H1 (cell line): ENCODE results near the gene ZBTB46. TPM values are rescaled to one million over a fixed set of nuclear protein-coding genes. Genes with fewer than 3 reads are reported as not detected.

Experiments
- CTCF ChIA-PET: fragments of 300-600 bp; sonication (Branson Sonifier 250); formaldehyde crosslinking; loops from one replicate; lab custom pipeline; 2021; ENCODE audit not compliant: partially characterized antibody; lab: Charles Lee
- POLR2A ChIA-PET: fragments of 300-600 bp; sonication (Branson Sonifier 250); formaldehyde crosslinking; loops from one replicate; lab custom pipeline; 2021; ENCODE audit warnings: inconsistent platforms; ENCODE audit not compliant: partially characterized antibody; lab: Charles Lee
- DNase-seq, 2 experiments: peaks; one replicate each; pipeline versions ENCODE4 v3.0.0 to v3.0.0-alpha.2; 2010 to 2022; ENCODE audit warnings: low spot score in 2 of 2, low read depth in 1 of 2, mixed read lengths in 1 of 2
- FAIRE-seq: peaks from 2 replicates; lab custom pipeline; 2011; peaks lifted over from hg19 to GRCh38; lab: Jason Lieb, UNC
- H2AFZ ChIP-seq: 2 replicates; pipeline ENCODE4 v1.8.1; 2012; ENCODE audit warnings: low read length, inconsistent platforms
- H2AK5ac ChIP-seq: 2 replicates; pipeline ENCODE4 v1.6.1; 2013; ENCODE audit warnings: low read depth, low read length
- H2BK120ac ChIP-seq: replicated peaks from 2 replicates; pipeline ENCODE3; 2013; ENCODE audit warnings: low read depth, low read length, inconsistent platforms
- H2BK12ac ChIP-seq: 2 replicates; pipeline ENCODE4 v1.6.1; 2013; ENCODE audit warnings: low read depth, low read length
- H2BK15ac ChIP-seq: 2 replicates; pipeline ENCODE4 v1.6.1; 2013; ENCODE audit warnings: low read length
- H2BK20ac ChIP-seq: 2 replicates; pipeline ENCODE4 v1.6.1; 2013; ENCODE audit warnings: low read length
- H2BK5ac ChIP-seq: 2 replicates; pipeline ENCODE4 v1.6.1; 2013; ENCODE audit warnings: low read depth, low read length
- H3K14ac ChIP-seq: 2 replicates; pipeline ENCODE4 v1.6.1; 2013; ENCODE audit warnings: inconsistent platforms; ENCODE audit not compliant: insufficient read length
- H3K18ac ChIP-seq: 2 replicates; pipeline ENCODE4 v1.6.1; 2013; ENCODE audit warnings: low read length; ENCODE audit errors: extremely low read depth
- H3K23ac ChIP-seq: 2 replicates; pipeline ENCODE4 v1.6.1; 2013; ENCODE audit warnings: inconsistent platforms; ENCODE audit not compliant: insufficient read length
- H3K23me2 ChIP-seq: 2 replicates; pipeline ENCODE4 v1.6.1; 2013; ENCODE audit warnings: low read depth, low read length
- H3K27ac ChIP-seq: 2 replicates; pipeline ENCODE4 v1.6.1; 2011; ENCODE audit warnings: low read depth, low read length, inconsistent platforms
- H3K27me3 ChIP-seq, 4 experiments: replicated peaks in 1 of 4; 1 replicate in 1 of 4; 2 replicates in 3 of 4; pipeline versions ENCODE4 v1.6.1 to v1.8.1; 2011 to 2013; ENCODE audit warnings: low read length in 3 of 4, mild to moderate bottlenecking in 3 of 4, inconsistent platforms in 2 of 4, mixed read lengths in 2 of 4, moderate library complexity in 1 of 4; ENCODE audit not compliant: control insufficient read depth in 3 of 4, insufficient read depth in 3 of 4; ENCODE audit errors: extremely low read depth in 1 of 4
- H3K36me3 ChIP-seq, 4 experiments: 2 replicates each; pipeline versions ENCODE4 v1.6.1 to v1.8.1; 2011 to 2013; ENCODE audit warnings: mild to moderate bottlenecking in 4 of 4, low read length in 3 of 4, moderate library complexity in 2 of 4, control low read depth in 1 of 4, inconsistent platforms in 1 of 4; ENCODE audit not compliant: insufficient read depth in 4 of 4, control insufficient read depth in 2 of 4
- H3K4ac ChIP-seq: replicated peaks from 2 replicates; pipeline ENCODE3; 2013; ENCODE audit warnings: low read length, low read depth, mixed read lengths, inconsistent platforms; ENCODE audit not compliant: insufficient read length
- H3K4me1 ChIP-seq, 4 experiments: replicated peaks in 1 of 4; 1 replicate in 1 of 4; 2 replicates in 3 of 4; pipeline versions ENCODE4 v1.6.1 to v1.8.1; 2011 to 2013; ENCODE audit warnings: low read length in 3 of 4, inconsistent platforms in 2 of 4, mixed read lengths in 1 of 4; ENCODE audit not compliant: insufficient read depth in 4 of 4, control insufficient read depth in 3 of 4
- H3K4me2 ChIP-seq, 2 experiments: 2 replicates each; pipeline versions ENCODE4 v1.6.1 to v1.8.1; 2011 to 2013; ENCODE audit warnings: low read depth in 2 of 2, low read length in 2 of 2, control low read depth in 1 of 2, inconsistent platforms in 1 of 2, mild to moderate bottlenecking in 1 of 2; ENCODE audit not compliant: insufficient read depth in 1 of 2
- H3K4me3 ChIP-seq, 4 experiments: fragments of 200-600, 300-600 bp in 1 of 4; sonication (generic), shearing (Covaris generic), sonication (Bioruptor Twin) in 1 of 4; 2 replicates each; pipeline versions ENCODE4 v1.5.1 to v1.8.1; 2011 to 2016; ENCODE audit warnings: low read length in 4 of 4, low read depth in 3 of 4, control low read depth in 2 of 4, inconsistent platforms in 2 of 4, mild to moderate bottlenecking in 2 of 4, mixed read lengths in 1 of 4, moderate library complexity in 1 of 4; ENCODE audit not compliant: insufficient read depth in 2 of 4; ENCODE audit errors: extremely low read depth in 1 of 4
- H3K56ac ChIP-seq: replicated peaks from 2 replicates; pipeline ENCODE3; 2013; ENCODE audit warnings: low read depth, mild to moderate bottlenecking, mixed read lengths, low read length, inconsistent platforms; ENCODE audit not compliant: insufficient read length
- H3K79me1 ChIP-seq: 2 replicates; pipeline ENCODE4 v1.6.1; 2013; ENCODE audit warnings: low read depth, low read length, control low read depth
- H3K79me2 ChIP-seq, 2 experiments: 2 replicates each; pipeline versions ENCODE4 v1.6.1 to v1.8.1; 2012 to 2013; ENCODE audit warnings: low read length in 2 of 2, mild to moderate bottlenecking in 2 of 2, inconsistent platforms in 1 of 2; ENCODE audit not compliant: insufficient read depth in 2 of 2, control insufficient read depth in 1 of 2
- H3K9ac ChIP-seq, 4 experiments: replicated peaks in 1 of 4; 1 replicate in 1 of 4; 2 replicates in 3 of 4; pipeline versions ENCODE4 v1.6.1 to v1.8.1; 2011 to 2013; ENCODE audit warnings: low read depth in 3 of 4, low read length in 3 of 4, control low read depth in 2 of 4, mild to moderate bottlenecking in 2 of 4, moderate library complexity in 2 of 4, inconsistent platforms in 1 of 4; ENCODE audit errors: extremely low read depth in 1 of 4
- H3K9me3 ChIP-seq, 2 experiments: 2 replicates each; pipeline versions ENCODE4 v1.6.1 to v1.8.1; 2012 to 2013; ENCODE audit warnings: mild to moderate bottlenecking in 2 of 2, moderate library complexity in 2 of 2, control low read depth in 1 of 2, inconsistent platforms in 1 of 2, low read depth in 1 of 2, low read length in 1 of 2, mixed read lengths in 1 of 2; ENCODE audit not compliant: insufficient read depth in 2 of 2
- H4K20me1 ChIP-seq, 2 experiments: replicated peaks in 1 of 2; 2 replicates each; pipeline versions ENCODE3 to v1.8.1; 2011 to 2013; ENCODE audit warnings: inconsistent platforms in 2 of 2, low read length in 2 of 2, mild to moderate bottlenecking in 1 of 2; ENCODE audit not compliant: insufficient read depth in 2 of 2, control insufficient read depth in 1 of 2
- H4K5ac ChIP-seq: 2 replicates; pipeline ENCODE4 v1.6.1; 2013; ENCODE audit warnings: low read length, low read depth, mixed read lengths, inconsistent platforms; ENCODE audit not compliant: insufficient read length
- H4K8ac ChIP-seq: 2 replicates; pipeline ENCODE4 v1.8.0; 2013; ENCODE audit warnings: mild to moderate bottlenecking, moderate library complexity, low read length, inconsistent platforms; ENCODE audit not compliant: insufficient read depth; ENCODE audit errors: extremely low read depth
- H4K91ac ChIP-seq: replicated peaks from 2 replicates; pipeline ENCODE3; 2013; ENCODE audit warnings: low read length, mixed read lengths, inconsistent platforms; ENCODE audit not compliant: insufficient read length
- CHD2 ChIP-seq: IDR thresholded peaks from 2 replicates; pipeline ENCODE4 v1.6.1; 2012; ENCODE audit warnings: low read length, improper control_type of control experiment
- E2F6 ChIP-seq: IDR thresholded peaks from 2 replicates; pipeline ENCODE4 v1.6.1; 2012; ENCODE audit warnings: inconsistent platforms
- EZH2 ChIP-seq: fragments of 200-600 bp; sonication (generic); IDR thresholded peaks from 2 replicates; pipeline ENCODE4 v1.7.1; 2012; ENCODE audit warnings: low read depth, mild to moderate bottlenecking, moderate library complexity, low read length, inconsistent platforms; ENCODE audit not compliant: severe bottlenecking
- HDAC2 ChIP-seq, 2 experiments: fragments of 300-600 bp in 1 of 2; sonication (generic) in 1 of 2; IDR thresholded peaks; 2 replicates each; pipeline ENCODE4 v1.6.1; 2011 to 2012; ENCODE audit warnings: low read depth in 2 of 2, low read length in 2 of 2, mild to moderate bottlenecking in 2 of 2, moderate library complexity in 2 of 2, borderline replicate concordance in 1 of 2, inconsistent platforms in 1 of 2
- NANOG ChIP-seq: IDR thresholded peaks from 2 replicates; pipeline ENCODE4 v1.6.1; 2011; ENCODE audit warnings: low read length, low read depth, mild to moderate bottlenecking, inconsistent platforms; ENCODE audit not compliant: insufficient read depth, poor library complexity, severe bottlenecking
- PHF8 ChIP-seq: fragments of 200-600 bp; sonication (generic); conservative IDR thresholded peaks from 2 replicates; pipeline ENCODE4 v1.7.1; 2012; ENCODE audit warnings: low read depth, mild to moderate bottlenecking, inconsistent platforms, low read length, moderate library complexity
- RAD21 ChIP-seq, 2 experiments: IDR thresholded peaks in 1 of 2; conservative IDR thresholded peaks in 1 of 2; 2 replicates each; pipeline ENCODE4 v1.6.1; 2011; ENCODE audit warnings: low read depth in 2 of 2, low read length in 2 of 2, improper control_type of control experiment in 1 of 2, inconsistent platforms in 1 of 2, mild to moderate bottlenecking in 1 of 2, moderate library complexity in 1 of 2
- SIX5 ChIP-seq: IDR thresholded peaks from 2 replicates; pipeline ENCODE4 v1.6.1; 2011; ENCODE audit warnings: mild to moderate bottlenecking, low read depth, low read length
- WGBS, 2 experiments: shearing (Covaris generic) in 1 of 2; methylation state at CpG; one replicate each; pipeline versions ENCODE4 v1.1.6 to v1.1.7; 2013 to 2015; ENCODE audit warnings: low lambda C conversion rate in 2 of 2, mixed read lengths in 2 of 2, inconsistent platforms in 1 of 2, low coverage in 1 of 2, missing lambda C conversion rate in 1 of 2; ENCODE audit not compliant: insufficient replicate concordance in 2 of 2, insufficient coverage in 1 of 2, insufficient read length in 1 of 2; ENCODE audit errors: extremely low coverage in 1 of 2, missing lambda C conversion rate in 1 of 2; 5-methylcytosine and 5-hydroxymethylcytosine counted together
- polyA plus RNA-seq, 7 experiments: library from polyadenylated mRNA; depleted of rRNA in 3 of 7; stranded (reverse) in 5 of 7; unstranded in 2 of 7; fragments of >200 nt in 5 of 7; fragments of 200-250 nt in 2 of 7; gene quantifications; 1 replicate in 5 of 7; 2 replicates in 1 of 7; 4 replicates in 1 of 7; pipeline versions ENCODE4 v1.2.1 to v1.2.3, GENCODE V29; 2011 to 2013; ENCODE audit warnings: missing spikeins in 2 of 7, mixed read lengths in 2 of 7
- total RNA-seq: library from RNA; stranded (reverse); fragmentation: NEBNext Ultra II Directional; extraction: Animal tissue kit (Norgen Biotek cat#: 25700); gene quantifications from 2 replicates; pipeline ENCODE4 v1.2.1, GENCODE V29; 2021

ZBTB46 gene
- total and polyA plus RNA-seq, 2 of the 8 experiments (the other 6 are each of a cell fraction or from before 2014, with no cell fraction given) = 6.4 to 22.4 TPM

DNA sequence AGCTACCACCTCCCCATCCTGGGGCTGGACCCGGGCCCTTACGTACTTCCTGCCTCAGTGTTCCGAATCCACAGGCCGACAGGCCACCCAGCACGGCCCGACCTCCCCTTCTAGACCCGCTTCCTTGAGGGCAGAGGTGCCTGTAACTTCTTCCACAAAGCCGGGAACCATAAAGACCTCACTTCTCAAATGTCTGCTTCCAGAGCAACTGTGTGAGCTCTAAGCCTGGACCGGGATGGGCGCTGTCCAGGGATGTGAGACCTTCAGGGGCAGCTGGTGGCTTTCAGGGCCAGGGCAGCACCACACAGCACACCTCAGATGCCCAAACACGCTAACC lies 82.2 kb downstream of the ZBTB46 start:
- Histone ChIP-seq H2BK20ac (no peak overlapping the region), H3K4ac (no peak overlapping the region), H3K4me2 (no peak overlapping the region), H2BK120ac (no peak overlapping the region), H4K8ac (no peak overlapping the region), H3K79me1 (no peaks in the 10 kb centered on the region; the same call in 1 of the 2 replicates), H2BK12ac (no peak overlapping the region), H4K5ac (no peak overlapping the region), H3K27me3 (no peaks in the 10 kb centered on the region), H3K9ac (no peak overlapping the region), H2BK5ac (no peak overlapping the region), H2BK15ac (no peak overlapping the region), H3K9me3 (no peaks in the 10 kb centered on the region), H4K91ac (no peak overlapping the region), H3K56ac (no peak overlapping the region), H2AFZ (no peak overlapping the region), H3K18ac (no peak overlapping the region), H2AK5ac (no peak overlapping the region), H3K79me2 (no peaks in the 10 kb centered on the region), H3K23me2 (no peaks in the 10 kb centered on the region), H3K4me1 (peaks cover 0 to 20% (median 4%) of the 10 kb centered on the region in 4 experiments; a peak in 6 of 7 replicates), H3K36me3 (peaks cover 0 to 3% (median 1%) of the 10 kb centered on the region in 4 experiments; a peak in 3 of 8 replicates), H3K27ac (no peak overlapping the region), H3K14ac (no peak overlapping the region), H3K23ac (no peak overlapping the region), H4K20me1 (peaks cover 0 to 3% of the 10 kb centered on the region in 2 experiments), H3K4me3 (no peak overlapping the region)
- no peak for FAIRE-seq
- POLR2A ChIA-PET = interaction anchor here (4.5 kb wide), 1 partner anchor 8 kb away, joined by 23 read pairs; no protein-coding TSS in a partner anchor
- no peak for TF ChIP-seq EZH2
- no peak for TF ChIP-seq NANOG
- TF ChIP-seq SIX5 = no peak
- TF ChIP-seq PHF8 = no peak
- TF ChIP-seq E2F6 = no peak
- no peak for TF ChIP-seq HDAC2 (IDR thresholded peaks at IDR 0.05; ENCODE audit: borderline replicate concordance in 1 of 2, low read depth in 2 of 2, low read length in 2 of 2)
- no peak for TF ChIP-seq RAD21 (IDR thresholded peaks at IDR 0.05 in 1 of 2, conservative IDR thresholded peaks at IDR 0.05 in 1 of 2; ENCODE audit: low read depth in 2 of 2, low read length in 2 of 2)
- TF ChIP-seq CHD2 = no peak
- DNase-seq = no peak
- CTCF ChIA-PET = interaction anchor here (0.6 to 1.5 kb wide), 4 partner anchors 12 to 312 kb away, joined by 3 to 4 read pairs (median 3); partner anchors contain the start of gene LIME1
- 90% methylated on average over 11 of the region's 11 CpGs; no CpG with 5 or more reads in 1 of the 2 experiments for WGBS, 2 experiments
